ENCODE results near the gene GABRG3.

Gene GABRG3

GRCh38 chr15:26970712-26971210, at the start of gene GABRG3:
Gene GABRG3, plus strand, starts transcription at chr15:26971181.
- no peak for DNase-seq (ENCODE audit: low read depth in 2 of 2)

DNA sequence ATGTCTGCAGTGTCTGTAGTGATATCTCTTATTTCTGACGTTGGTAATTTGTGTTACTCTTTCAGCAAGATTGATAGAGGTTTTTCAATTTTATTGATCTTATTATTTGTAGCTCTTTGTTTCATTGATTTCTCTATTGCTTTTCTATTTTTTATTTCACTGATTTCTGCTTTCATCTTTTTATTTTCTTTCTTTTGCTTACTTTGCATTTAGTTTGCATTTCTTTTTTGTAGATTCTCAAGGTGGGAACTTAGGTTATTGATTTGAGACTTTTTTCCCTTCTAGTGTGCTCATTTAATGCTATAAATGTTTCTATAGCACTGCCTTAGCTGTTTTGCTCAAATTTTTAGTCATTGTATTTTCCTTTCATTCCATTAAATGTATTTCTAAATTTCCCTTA, 49.5 kb upstream of the GABRG3 start:
- no peak for DNase-seq (ENCODE audit: low read depth in 2 of 2)

GRCh38 chr15:26926081-26926480, 44.9 kb upstream of the GABRG3 start:
- DNase-seq (ENCODE audit: low read depth in 2 of 2): no peak

DNA sequence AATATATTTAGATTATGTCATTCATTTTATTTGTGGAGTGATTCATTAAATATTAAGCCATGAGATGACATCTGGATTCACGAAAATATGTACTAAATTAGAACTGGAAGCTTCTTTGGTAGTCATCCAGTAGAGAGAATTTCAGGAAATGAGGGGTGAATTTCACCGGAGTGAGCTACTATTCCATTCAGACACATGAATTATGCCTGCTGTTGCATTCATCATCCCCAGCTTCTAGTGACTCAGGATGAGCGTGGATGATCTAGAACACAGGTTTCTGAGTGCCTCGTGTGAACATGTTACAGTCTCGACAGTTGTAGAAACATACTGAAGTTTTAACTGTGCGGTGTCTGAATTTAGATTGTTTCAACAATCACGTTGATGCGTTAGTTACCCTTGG, 42.9 kb upstream of the GABRG3 start:
- DNase-seq (ENCODE audit: low read depth in 2 of 2): no peak

- no peak for DNase-seq (ENCODE audit: low read depth in 2 of 2)
Measured at GRCh38 chr15:26929588-26929987, 41.4 kb upstream of the GABRG3 start.

DNA sequence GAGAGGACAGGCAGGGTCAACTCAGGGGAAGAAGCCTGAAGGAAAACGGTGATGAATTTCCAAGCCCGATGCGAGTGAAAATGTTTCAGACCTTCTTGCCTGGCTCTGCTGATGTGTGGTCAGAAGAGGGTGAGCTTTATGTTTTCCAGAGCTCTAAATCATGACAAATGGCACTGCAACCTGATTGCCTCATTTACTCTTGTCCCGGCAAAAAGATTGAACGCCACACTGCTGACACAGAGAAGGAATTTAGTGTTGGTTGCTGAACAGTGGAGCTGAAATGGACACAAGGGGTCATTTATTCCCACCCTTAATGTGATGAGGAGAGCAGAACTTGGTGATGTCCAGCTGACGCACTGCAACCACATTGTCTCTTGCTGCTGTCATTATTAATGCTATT, 36.1 kb upstream of the GABRG3 start:
- DNase-seq (ENCODE audit: low read depth in 2 of 2): no peak

- DNase-seq (ENCODE audit: low read depth in 2 of 2): no peak
Measured at GRCh38 chr15:26935322-26935721, 35.7 kb upstream of the GABRG3 start.

- no peak for DNase-seq (ENCODE audit: low read depth in 2 of 2)
Measured at GRCh38 chr15:26936502-26936901, 34.5 kb upstream of the GABRG3 start.

DNA sequence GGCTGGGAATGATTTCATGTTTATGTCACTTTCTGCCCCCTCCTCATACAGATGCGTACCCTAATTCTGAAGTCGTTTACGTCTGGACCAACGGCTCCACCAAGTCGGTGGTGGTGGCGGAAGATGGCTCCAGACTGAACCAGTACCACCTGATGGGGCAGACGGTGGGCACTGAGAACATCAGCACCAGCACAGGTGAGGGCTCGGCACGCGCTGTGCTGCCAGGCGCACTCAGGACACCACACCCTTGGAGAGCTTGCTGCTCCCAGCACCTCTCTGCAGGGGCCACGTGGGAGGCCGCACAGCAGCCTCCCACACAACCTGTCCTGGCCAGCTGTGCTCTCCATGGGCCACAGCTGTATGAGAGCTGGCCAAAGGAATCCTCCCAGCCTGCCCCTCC, 33.8 kb upstream of the GABRG3 start:
- DNase-seq (ENCODE audit: low read depth in 2 of 2): no peak

- DNase-seq (ENCODE audit: low read depth in 2 of 2): no peak
Measured at GRCh38 chr15:26939398-26939797, 31.6 kb upstream of the GABRG3 start.

- no peak for DNase-seq (ENCODE audit: low read depth in 2 of 2)
Measured at GRCh38 chr15:26941489-26941888, 29.5 kb upstream of the GABRG3 start.

- no peak for DNase-seq (ENCODE audit: low read depth in 2 of 2)
Measured at GRCh38 chr15:26943866-26944265, 27.1 kb upstream of the GABRG3 start.

- DNase-seq (ENCODE audit: low read depth in 2 of 2): no peak
Measured at GRCh38 chr15:26945046-26945445, 25.9 kb upstream of the GABRG3 start.

DNA sequence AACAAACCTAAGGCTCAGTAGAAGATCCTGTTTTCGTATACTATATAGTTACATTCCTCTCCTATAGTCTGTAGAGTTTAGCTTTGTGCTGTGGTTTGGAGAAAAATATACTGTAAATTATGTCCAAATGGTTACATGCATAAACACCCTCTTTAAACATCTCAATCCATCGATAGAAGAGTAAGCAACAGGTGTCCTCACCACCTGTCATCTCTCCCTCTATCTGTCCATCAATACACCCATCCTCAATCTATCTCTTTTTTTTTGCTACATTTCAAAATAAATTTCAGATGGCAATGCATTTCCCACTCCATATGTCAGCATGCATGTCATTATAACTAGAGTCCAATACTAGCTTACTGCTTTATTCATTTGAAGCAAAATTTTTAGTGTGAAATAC, 21.0 kb upstream of the GABRG3 start:
- no peak for DNase-seq (ENCODE audit: low read depth in 2 of 2)

DNA sequence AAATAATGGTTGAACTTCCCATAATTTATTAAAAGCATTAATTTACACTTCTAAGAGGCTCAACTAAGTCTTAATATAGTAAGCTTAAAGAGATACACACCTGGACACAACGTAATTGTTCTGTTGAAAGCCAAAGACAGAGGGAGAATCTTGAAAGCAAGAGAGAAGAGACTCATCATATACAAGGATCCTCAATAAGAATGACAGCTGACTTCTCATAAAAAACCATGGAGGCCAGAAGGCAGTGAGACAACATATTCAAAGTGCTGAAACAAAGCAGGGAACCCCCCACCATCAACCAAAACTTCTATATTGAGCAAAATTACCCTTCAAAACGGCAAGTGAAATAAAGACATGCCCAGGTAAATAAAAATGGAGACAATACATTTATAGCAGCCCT, 16.6 kb upstream of the GABRG3 start:
- DNase-seq (ENCODE audit: low read depth in 2 of 2): no peak

GRCh38 chr15:26967719-26968269, 3.2 kb upstream of the GABRG3 start:
- DNase-seq (ENCODE audit: low read depth in 2 of 2): no peak

- DNase-seq (ENCODE audit: low read depth in 2 of 2): no peak
Measured at GRCh38 chr15:26968806-26969205, 2.2 kb upstream of the GABRG3 start.

DNA sequence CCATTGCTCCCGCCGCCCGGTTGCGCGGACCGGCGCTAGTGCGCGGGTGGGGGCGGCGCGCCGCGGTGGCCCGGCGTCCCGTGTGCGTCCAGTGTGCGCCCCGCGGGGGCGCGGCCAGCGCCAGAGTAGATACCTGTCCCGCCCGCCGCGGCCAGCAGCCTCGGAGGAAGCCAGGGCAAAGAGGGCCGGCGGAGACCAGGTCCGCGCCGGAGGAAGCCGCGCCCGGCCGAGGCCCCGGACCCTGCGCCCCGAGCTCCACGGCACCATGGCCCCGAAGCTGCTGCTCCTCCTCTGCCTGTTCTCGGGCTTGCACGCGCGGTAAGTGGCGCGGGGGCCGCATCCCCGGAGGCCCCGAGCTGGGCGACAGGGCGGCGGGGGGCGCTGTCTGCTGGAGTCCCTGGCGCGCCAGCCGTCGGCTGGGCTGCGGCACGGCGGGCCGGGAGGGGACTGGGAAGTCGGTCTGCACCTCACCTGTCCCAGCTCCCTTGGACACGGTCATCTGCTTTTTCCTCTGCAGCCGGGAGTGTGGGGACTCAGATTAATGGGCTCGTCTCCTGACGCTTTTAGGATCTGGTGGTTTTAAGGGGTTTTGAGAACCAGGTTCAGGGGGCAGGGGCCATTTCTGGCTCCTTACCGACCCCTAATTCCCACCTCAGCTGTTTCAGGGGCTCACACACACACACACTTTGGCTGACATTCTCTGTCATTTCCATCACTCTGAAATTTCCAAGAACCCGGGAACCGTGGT, 464 bp downstream of the GABRG3 start:
- DNase-seq (ENCODE audit: low read depth in 2 of 2): no peak

- no peak for DNase-seq (ENCODE audit: low read depth in 2 of 2)
Measured at GRCh38 chr15:26972636-26973035, 1.7 kb downstream of the GABRG3 start.

DNA sequence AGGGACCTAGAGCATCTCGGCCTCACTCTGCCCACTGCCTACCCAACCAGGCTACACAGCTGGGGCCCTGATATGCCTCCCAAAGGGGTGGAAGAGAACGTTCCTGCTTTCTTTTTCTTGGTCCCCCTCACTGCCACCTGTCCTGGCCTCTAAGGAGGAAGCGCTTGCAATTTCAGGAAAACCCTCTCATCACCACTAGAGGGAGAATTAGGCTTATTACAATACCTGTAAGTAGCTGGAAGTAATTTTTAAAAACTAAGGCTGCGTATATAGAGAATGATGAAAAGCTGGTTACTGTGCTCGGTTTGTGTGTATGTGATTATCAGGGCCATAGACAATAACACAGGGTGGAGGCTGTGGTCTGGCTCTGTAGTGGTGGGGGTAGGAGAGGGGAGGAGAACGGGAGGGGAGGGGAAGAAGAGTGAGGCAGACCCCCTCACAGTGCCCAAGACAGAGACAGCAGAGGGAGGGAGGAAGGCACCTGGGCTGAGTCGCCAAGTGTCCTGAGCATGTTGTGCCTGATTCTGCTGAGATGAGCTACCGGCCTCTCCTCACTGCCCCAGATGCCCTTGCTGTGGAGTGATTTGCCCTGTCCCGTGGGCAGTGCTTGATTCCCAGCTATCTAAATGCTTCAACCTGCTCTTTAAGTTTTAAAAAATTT, 3.3 kb downstream of the GABRG3 start:
- DNase-seq (ENCODE audit: low read depth in 2 of 2): no peak

GRCh38 chr15:26981492-26981891, 10.5 kb downstream of the GABRG3 start:
- no peak for DNase-seq (ENCODE audit: low read depth in 2 of 2)

GRCh38 chr15:26983822-26984221, 12.8 kb downstream of the GABRG3 start:
- no peak for DNase-seq (ENCODE audit: low read depth in 2 of 2)

GRCh38 chr15:26985050-26985449, 14.1 kb downstream of the GABRG3 start:
- DNase-seq (ENCODE audit: low read depth in 2 of 2): no peak

All from stimulated activated CD8-positive, alpha-beta memory T cell treated with anti-CD3 and anti-CD28 coated beads, Interleukin-2, amount 100 ng/mL, for 1 hour (primary cell).